ENCODE data around the gene HMCN2. TPM values are rescaled to one million over a fixed set of nuclear protein-coding genes. Genes with fewer than 3 reads are reported as not detected.
"Not testable (repeated sequence)": the region's sequence is repeated elsewhere in the genome, so short reads cannot be mapped to it uniquely, and the experiment has no call there.

Gene HMCN2
- total and polyA plus RNA-seq, 2 experiments from 2014 or later, result not detected

DNA sequence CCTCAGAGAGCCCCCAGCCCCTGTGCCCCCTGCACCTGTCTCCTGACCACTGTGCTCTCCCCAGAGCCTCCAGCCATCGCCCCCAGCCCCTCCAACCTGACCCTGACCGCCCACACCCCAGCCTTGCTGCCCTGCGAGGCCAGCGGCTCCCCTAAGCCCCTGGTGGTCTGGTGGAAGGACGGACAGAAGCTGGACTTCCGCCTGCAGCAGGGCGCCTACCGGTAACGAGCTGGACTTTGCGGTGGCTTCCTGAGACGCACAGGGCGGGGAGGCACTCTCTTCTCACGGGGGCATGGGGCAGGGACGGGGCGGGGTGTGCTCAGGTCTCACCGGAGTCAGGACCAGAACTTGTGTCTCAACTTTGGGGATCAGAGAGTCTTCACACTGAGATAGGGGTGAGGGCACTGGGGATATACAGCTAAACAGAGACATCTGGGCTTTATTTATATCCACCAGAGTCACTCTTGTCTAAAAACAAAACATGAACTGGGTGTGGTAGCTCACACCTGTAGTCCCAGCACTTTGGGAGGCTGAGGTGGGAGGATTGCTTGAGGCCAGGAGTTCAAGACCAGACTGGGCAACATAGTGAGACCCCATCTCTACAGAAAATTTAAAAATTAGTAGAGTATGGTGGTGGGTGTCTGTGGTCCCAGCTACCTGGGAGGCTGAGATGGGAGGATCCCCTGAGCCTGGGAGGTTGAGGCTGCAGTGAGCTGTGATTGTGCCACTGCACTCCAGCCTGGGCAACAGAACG, 133.1 kb downstream of the HMCN2 start:
- no peak overlapping the region for H2AFZ ChIP-seq
- 56 to 59% methylated on average over 11 to 17 of the region's 17 CpGs for WGBS, 2 experiments (ENCODE audit: low coverage in 1 of 2, low lambda C conversion rate in 2 of 2, missing lambda C conversion rate in 2 of 2)
- no peaks in the 10 kb centered on the region for H3K4me1 ChIP-seq (ENCODE audit: insufficient read depth)
- no peak overlapping the region for H3K4me2 ChIP-seq (ENCODE audit: unreplicated experiment)
- H3K27ac ChIP-seq, result no peak overlapping the region
- no peak for DNase-seq
- TF ChIP-seq EZH2phosphoT487 (IDR thresholded peaks at IDR 0.05; ENCODE audit: insufficient read depth, low read depth) (no peak), EZH2 (IDR thresholded peaks at IDR 0.05; ENCODE audit: insufficient read depth, poor library complexity, severe bottlenecking) (no peak)
- no peaks in the 10 kb centered on the region for H3K36me3 ChIP-seq (ENCODE audit: low read depth)
- H3K79me2 ChIP-seq (ENCODE audit: insufficient read depth), result no peaks in the 10 kb centered on the region
- no peaks in the 10 kb centered on the region for H3F3A ChIP-seq (ENCODE audit: insufficient read depth)
- no peak overlapping the region for H3K9ac ChIP-seq
- peaks cover 10% of the 10 kb centered on the region for H3K27me3 ChIP-seq (replicated peaks; ENCODE audit: insufficient read depth)
- H3K9me2 ChIP-seq (ENCODE audit: insufficient read depth), result no peaks in the 10 kb centered on the region
- no peaks in the 10 kb centered on the region for H3K9me3 ChIP-seq (ENCODE audit: low read depth)
- in situ Hi-C loops (cut with MboI), result no loop called here
- H4K20me1 ChIP-seq (ENCODE audit: insufficient read depth), result no peaks in the 10 kb centered on the region
- H3K4me3 ChIP-seq, result no peak overlapping the region

DNA sequence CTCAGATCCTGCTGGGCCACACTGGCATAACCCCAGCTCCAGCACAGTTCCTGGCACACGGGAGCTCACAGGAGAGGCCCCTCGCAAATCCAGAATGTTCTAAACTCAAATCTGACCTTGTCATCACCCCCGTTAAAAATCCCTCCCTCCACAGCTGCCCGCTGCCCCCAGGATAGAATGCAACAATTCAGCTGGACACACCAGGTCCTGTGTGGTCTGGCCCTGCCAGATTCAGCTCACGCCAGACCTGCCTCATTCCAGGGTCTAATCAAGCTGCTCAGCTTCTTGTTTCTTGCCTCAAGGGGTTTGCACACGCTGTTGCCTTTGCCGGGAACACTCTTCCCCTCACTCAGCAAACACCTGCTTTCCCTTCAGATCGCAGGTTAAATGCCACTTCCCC, 134.2 kb downstream of the HMCN2 start:
- no peak for TF ChIP-seq EZH2phosphoT487 (IDR thresholded peaks at IDR 0.05; ENCODE audit: insufficient read depth, low read depth)
- no peak for TF ChIP-seq EZH2 (IDR thresholded peaks at IDR 0.05; ENCODE audit: insufficient read depth, poor library complexity, severe bottlenecking)
- peaks cover 10% of the 10 kb centered on the region for H3K27me3 ChIP-seq (replicated peaks; ENCODE audit: insufficient read depth)
- no peak overlapping the region for H2AFZ ChIP-seq
- H3K36me3 ChIP-seq (ENCODE audit: low read depth), result no peaks in the 10 kb centered on the region
- DNase-seq, result no peak
- H4K20me1 ChIP-seq (ENCODE audit: insufficient read depth), result no peaks in the 10 kb centered on the region
- WGBS, 2 experiments (ENCODE audit: low coverage in 1 of 2, low lambda C conversion rate in 2 of 2, missing lambda C conversion rate in 2 of 2), result 53 to 59% methylated on average over 8 of the region's 8 CpGs
- H3K27ac ChIP-seq, result no peak overlapping the region
- H3K9me2 ChIP-seq (ENCODE audit: insufficient read depth), result no peaks in the 10 kb centered on the region
- H3K4me1 ChIP-seq (ENCODE audit: insufficient read depth), result no peaks in the 10 kb centered on the region
- H3K9ac ChIP-seq, result no peak overlapping the region
- H3K9me3 ChIP-seq (ENCODE audit: low read depth), result no peaks in the 10 kb centered on the region
- H3K4me3 ChIP-seq, result no peak overlapping the region
- no peaks in the 10 kb centered on the region for H3K79me2 ChIP-seq (ENCODE audit: insufficient read depth)
- in situ Hi-C loops (cut with MboI), result no loop called here
- no peak overlapping the region for H3K4me2 ChIP-seq (ENCODE audit: unreplicated experiment)
- no peaks in the 10 kb centered on the region for H3F3A ChIP-seq (ENCODE audit: insufficient read depth)

DNA sequence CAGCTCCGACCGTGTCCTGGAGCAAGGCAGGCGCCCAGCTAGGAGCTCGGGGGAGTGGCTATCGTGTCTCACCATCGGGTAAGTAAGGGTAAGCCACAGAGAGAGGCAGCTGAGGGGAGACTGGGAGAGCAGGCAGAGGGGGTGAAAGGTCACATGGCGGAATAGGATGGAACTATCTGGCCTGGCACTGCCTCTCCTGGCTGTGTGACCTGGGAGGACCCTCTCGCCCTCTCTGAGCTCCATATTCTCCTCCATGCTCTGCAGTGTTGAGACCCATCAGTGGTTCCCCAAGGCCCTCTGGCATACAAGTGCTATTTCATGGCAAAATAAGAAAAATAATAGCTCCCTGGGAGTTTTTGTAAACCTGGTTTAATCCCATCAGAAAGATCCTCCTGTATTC, 135.3 kb downstream of the HMCN2 start:
- Histone ChIP-seq H3K4me1 (ENCODE audit: insufficient read depth) (no peaks in the 10 kb centered on the region), H3K27me3 (replicated peaks; ENCODE audit: insufficient read depth) (peaks cover 10% of the 10 kb centered on the region), H3K9me2 (ENCODE audit: insufficient read depth) (no peaks in the 10 kb centered on the region), H4K20me1 (ENCODE audit: insufficient read depth) (no peaks in the 10 kb centered on the region), H3K4me3 (no peak overlapping the region), H2AFZ (no peak overlapping the region), H3F3A (ENCODE audit: insufficient read depth) (no peaks in the 10 kb centered on the region), H3K27ac (no peak overlapping the region), H3K79me2 (ENCODE audit: insufficient read depth) (no peaks in the 10 kb centered on the region), H3K9me3 (ENCODE audit: low read depth) (no peaks in the 10 kb centered on the region), H3K36me3 (ENCODE audit: low read depth) (no peaks in the 10 kb centered on the region), H3K4me2 (ENCODE audit: unreplicated experiment) (no peak overlapping the region), H3K9ac (no peak overlapping the region)
- in situ Hi-C loops (cut with MboI), result no loop called here
- DNase-seq, result no peak
- WGBS, 2 experiments (ENCODE audit: low coverage in 1 of 2, low lambda C conversion rate in 2 of 2, missing lambda C conversion rate in 2 of 2), result 54 to 64% methylated on average over 8 of the region's 8 CpGs
- TF ChIP-seq EZH2phosphoT487 (IDR thresholded peaks at IDR 0.05; ENCODE audit: insufficient read depth, low read depth), result no peak

DNA sequence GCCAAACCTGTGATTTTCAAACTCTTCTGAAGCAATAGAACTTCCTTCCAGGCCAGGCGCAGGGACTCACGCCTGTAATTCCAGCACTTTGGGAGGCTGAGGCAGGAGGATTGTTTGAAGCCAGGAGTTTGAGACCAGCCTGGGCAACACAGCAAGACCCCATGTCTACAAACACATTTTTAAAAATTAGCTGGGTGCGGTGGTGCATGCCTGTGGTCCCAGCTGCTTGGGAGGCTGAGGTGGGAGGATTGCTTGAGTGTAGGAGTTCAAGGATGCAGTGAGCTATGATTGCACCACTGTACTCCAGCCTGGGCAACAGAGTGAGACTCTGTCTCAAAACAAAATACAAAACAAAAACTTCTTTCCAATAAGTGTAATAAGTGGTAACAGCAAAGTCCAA, 136.2 kb downstream of the HMCN2 start:
- H3K4me1 ChIP-seq (ENCODE audit: insufficient read depth); in situ Hi-C loops (cut with MboI); H3K9ac ChIP-seq; H3F3A ChIP-seq (ENCODE audit: insufficient read depth); DNase-seq; H3K27me3 ChIP-seq (replicated peaks; ENCODE audit: insufficient read depth); H3K9me3 ChIP-seq (ENCODE audit: low read depth); H4K20me1 ChIP-seq (ENCODE audit: insufficient read depth); H2AFZ ChIP-seq; H3K9me2 ChIP-seq (ENCODE audit: insufficient read depth); H3K79me2 ChIP-seq (ENCODE audit: insufficient read depth); H3K4me3 ChIP-seq; H3K27ac ChIP-seq; H3K36me3 ChIP-seq (ENCODE audit: low read depth); H3K4me2 ChIP-seq (ENCODE audit: unreplicated experiment): not testable (repeated sequence)
- WGBS, 2 experiments (ENCODE audit: low coverage in 1 of 2, low lambda C conversion rate in 2 of 2, missing lambda C conversion rate in 2 of 2), result 66% methylated on average over 3 of the region's 3 CpGs

DNA sequence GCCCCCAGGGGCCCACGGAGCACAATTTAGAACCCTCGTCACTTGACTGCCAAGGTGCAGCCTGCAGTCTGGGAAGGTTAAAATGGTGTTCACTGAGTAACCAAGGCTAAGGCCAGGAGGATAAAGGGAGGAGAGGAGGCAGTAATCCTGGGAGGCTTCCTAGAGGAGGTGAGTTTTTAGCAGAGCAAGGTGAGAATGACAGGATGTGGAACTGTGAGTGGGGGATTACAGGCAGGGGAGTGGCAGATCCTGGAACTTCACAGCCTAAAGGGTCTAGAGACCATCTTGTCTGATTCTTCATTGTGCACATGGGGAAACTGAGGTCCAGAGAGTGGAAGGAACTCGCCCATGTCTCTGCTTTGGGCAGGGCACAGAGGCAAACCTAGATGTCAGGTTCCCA, 136.7 kb downstream of the HMCN2 start:
- no peak overlapping the region for H2AFZ ChIP-seq
- no peaks in the 10 kb centered on the region for H3K9me3 ChIP-seq (ENCODE audit: low read depth)
- H3K9me2 ChIP-seq (ENCODE audit: insufficient read depth), result no peaks in the 10 kb centered on the region
- H3K27ac ChIP-seq, result no peak overlapping the region
- H3K27me3 ChIP-seq (replicated peaks; ENCODE audit: insufficient read depth), result peaks cover 10% of the 10 kb centered on the region
- no peaks in the 10 kb centered on the region for H3F3A ChIP-seq (ENCODE audit: insufficient read depth)
- H3K4me1 ChIP-seq (ENCODE audit: insufficient read depth), result no peaks in the 10 kb centered on the region
- H3K4me2 ChIP-seq (ENCODE audit: unreplicated experiment), result no peak overlapping the region
- H4K20me1 ChIP-seq (ENCODE audit: insufficient read depth), result no peaks in the 10 kb centered on the region
- H3K9ac ChIP-seq, result no peak overlapping the region
- DNase-seq, result no peak
- H3K36me3 ChIP-seq (ENCODE audit: low read depth), result no peaks in the 10 kb centered on the region
- 63 to 72% methylated on average over 3 of the region's 3 CpGs for WGBS, 2 experiments (ENCODE audit: low coverage in 1 of 2, low lambda C conversion rate in 2 of 2, missing lambda C conversion rate in 2 of 2)
- H3K4me3 ChIP-seq, result no peak overlapping the region
- TF ChIP-seq EZH2 (IDR thresholded peaks at IDR 0.05; ENCODE audit: insufficient read depth, poor library complexity, severe bottlenecking) (no peak), EZH2phosphoT487 (IDR thresholded peaks at IDR 0.05; ENCODE audit: insufficient read depth, low read depth) (no peak)
- H3K79me2 ChIP-seq (ENCODE audit: insufficient read depth), result no peaks in the 10 kb centered on the region
- in situ Hi-C loops (cut with MboI), result no loop called here

Data from GM23248 (cell line).